ENCODE results near the gene C2CD4A.
A peak's percentile ranks its signal among the peaks of the same experiment; 100 is the strongest.

Gene C2CD4A

DNA sequence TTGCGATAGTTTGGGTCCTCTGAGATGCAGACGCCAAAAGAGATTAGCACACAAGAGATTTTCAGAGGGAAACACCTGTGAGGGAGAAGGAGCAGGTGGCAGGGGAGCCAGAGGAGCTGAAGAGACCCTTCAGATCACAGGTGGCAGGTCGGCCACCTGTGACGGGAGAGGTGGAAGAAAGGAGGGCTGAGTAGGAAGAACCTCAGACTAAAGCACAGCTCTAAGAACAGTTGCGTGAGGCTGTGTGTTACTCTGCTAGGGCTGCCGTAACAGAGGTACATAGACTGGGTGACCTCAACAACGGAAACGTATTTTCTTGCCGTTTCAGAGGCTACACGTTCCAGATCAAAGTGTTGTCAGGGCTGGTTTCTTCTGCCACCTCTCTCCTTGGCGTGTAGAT, 38.5 kb downstream of the C2CD4A start:
- Mint-ChIP-seq H3K36me3 (peaks cover 3% of the 10 kb centered on the region), H3K27ac (no peak overlapping the region), H3K9me3 (no peaks in the 10 kb centered on the region), H3K4me1 (peaks cover 6% of the 10 kb centered on the region), H3K4me3 (no peak overlapping the region)
- ATAC-seq: no peak
- DNase-seq (ENCODE audit: low spot score in 2 of 2): peak in 1 of 2 donors; percentile 8

DNA sequence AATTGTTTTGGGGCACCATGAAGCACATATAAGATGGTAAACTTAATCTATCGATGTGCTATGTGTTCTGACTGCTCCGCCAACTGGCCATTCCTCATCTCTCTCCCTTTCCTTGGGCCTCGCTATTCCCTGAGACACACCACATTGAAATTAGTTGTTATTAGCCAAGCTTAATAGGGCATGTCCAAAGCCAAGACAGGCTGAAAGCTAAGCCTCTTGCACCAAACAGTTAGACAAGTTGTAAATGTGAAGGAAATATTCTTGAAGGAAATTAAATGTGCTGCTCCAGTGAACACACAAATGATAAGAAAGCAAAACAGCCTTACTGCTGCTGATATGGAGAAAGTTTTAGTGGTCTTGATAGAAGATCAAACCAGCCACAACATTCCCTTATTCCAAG, 39.3 kb downstream of the C2CD4A start:
- no peak for DNase-seq (ENCODE audit: low spot score in 2 of 2)
- ATAC-seq: no peak

DNA sequence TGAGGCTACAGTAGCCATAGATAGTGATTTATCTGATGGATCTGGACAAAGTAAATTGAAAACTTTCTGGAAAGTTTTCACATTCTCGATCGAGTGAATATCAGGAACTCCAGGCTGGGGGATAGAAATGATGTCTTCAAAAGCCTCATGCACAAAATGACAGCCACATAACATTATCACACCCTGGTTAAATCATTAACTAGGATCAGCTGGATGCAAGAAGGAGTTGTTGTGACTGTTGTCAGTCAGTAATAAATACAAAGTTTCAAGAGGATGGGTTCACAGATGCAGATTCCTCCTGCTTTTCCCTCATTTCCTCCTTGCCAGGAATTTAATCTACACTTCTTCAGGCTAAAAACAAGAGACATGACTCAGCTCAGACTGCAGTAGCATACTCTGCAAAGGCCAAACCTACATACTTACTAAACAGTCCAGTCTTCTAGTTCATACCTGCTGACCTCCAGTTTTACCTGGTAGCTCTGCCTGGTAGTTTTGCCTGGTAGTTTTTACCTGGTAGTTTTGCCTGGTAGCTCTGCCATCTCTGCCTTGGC, 40.9 kb downstream of the C2CD4A start:
- DNase-seq (ENCODE audit: low spot score in 2 of 2): peak in 1 of 2 donors; percentile 20
- no peak overlapping the region for H3K27ac Mint-ChIP-seq
- H3K4me1 Mint-ChIP-seq: peaks cover 26% of the 10 kb centered on the region

More for the DNA sequence above, 39.3 kb downstream of the C2CD4A start:
- H3K27ac Mint-ChIP-seq: no peak overlapping the region
- H3K9me3 Mint-ChIP-seq: no peaks in the 10 kb centered on the region
- H3K36me3 Mint-ChIP-seq: peaks cover 8% of the 10 kb centered on the region
- no peak overlapping the region for H3K4me3 Mint-ChIP-seq
- H3K4me1 Mint-ChIP-seq: peaks cover 14% of the 10 kb centered on the region

DNA sequence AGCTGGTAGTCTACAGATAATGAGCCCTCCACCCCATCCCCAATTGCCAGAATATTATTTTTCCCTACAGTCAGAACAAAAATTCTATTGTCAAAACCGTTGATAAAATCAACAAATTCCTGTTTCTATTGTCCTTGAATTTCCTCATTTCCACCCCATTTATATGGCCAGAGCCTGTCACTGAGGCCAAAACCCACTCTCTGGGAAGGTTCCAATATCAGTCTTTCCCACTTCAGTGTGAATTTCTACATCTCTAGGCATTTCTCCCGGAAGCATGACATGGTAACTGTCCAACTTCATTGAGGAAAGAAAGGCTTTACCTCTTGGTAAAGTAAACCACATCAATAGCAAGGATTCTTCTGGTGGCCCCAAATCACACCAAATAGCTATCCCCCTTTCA, 41.6 kb downstream of the C2CD4A start:
- Mint-ChIP-seq H3K4me1 (peaks cover 34% of the 10 kb centered on the region), H3K9me3 (no peaks in the 10 kb centered on the region), H3K4me3 (no peak overlapping the region), H3K36me3 (peaks cover 8% of the 10 kb centered on the region), H3K27ac (no peak overlapping the region)
- DNase-seq (ENCODE audit: low spot score in 2 of 2) (peak in 1 of 2 donors; percentile 15), ATAC-seq (no peak)

More for the DNA sequence above, 40.9 kb downstream of the C2CD4A start:
- H3K4me3 Mint-ChIP-seq: no peak overlapping the region
- no peaks in the 10 kb centered on the region for H3K9me3 Mint-ChIP-seq
- ATAC-seq: no peak
- peaks cover 8% of the 10 kb centered on the region for H3K36me3 Mint-ChIP-seq

DNA sequence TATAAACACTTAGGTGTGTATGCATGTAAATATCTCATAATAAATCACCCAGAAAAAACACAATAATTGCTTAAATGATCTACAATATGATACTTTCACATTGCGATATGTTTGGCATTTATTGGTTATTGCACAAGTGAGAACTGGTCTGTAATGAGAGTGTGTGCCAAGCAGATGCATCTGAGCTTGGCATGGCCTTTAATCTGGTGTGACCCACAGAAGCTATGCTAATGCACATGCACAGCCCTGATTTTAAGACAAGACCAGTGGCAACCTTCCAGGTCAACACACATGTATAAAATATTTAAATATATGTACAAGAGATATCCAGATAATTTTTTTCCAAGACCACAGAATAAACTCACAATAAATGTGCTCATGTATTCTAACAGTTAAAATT, 42.7 kb downstream of the C2CD4A start:
- no peaks in the 10 kb centered on the region for H3K9me3 Mint-ChIP-seq
- peaks cover 36% of the 10 kb centered on the region for H3K4me1 Mint-ChIP-seq
- ATAC-seq (no peak), DNase-seq (ENCODE audit: low spot score in 2 of 2) (peak in 1 of 2 donors; percentile 7)
- peaks cover 8% of the 10 kb centered on the region for H3K36me3 Mint-ChIP-seq
- H3K4me3 Mint-ChIP-seq: no peak overlapping the region
- H3K27ac Mint-ChIP-seq: peak overlapping the region; percentile 93

DNA sequence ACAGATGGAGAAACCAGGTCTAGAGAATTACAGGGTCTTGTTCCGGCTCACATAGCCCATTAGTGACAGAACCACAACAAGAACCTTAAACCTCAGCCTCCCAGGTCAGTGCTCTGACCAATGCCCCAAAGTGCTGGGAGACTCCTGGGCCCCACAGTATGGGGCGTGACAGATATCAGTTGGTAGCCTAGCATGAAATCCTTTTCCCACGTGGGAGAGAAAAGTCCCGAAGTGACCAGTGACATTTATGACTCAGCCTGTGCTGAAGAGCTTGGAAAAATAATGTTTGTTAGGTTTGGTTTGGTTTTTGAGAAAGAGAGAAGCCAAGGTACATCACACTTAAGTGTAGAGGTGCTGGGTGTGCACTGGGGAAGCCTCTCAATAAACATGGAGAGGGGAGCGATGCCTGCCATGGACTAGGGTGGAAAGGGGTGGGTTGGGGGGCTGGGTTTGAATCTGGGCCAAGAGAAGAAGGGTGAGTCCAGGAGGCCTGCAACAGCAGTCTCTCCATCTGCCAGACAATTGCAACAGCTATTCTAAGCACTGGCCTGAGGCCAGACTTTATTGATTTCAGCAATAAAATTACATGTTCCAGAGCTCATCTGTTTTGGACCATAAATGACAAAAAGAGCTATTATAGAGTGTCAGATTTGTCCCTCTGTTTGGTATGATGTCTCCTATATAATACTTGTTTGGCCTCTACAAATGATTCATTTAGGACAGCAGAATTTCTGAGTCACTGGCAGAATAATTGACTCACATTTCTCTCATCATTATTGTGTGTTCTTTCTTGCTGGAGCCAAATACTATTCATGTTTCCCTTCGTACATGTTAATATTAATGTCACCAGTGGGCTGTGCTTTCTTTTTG, 43.4 kb downstream of the C2CD4A start:
- H3K4me3 Mint-ChIP-seq: peak overlapping the region; percentile 44
- peak; percentile 94 for ATAC-seq

DNA sequence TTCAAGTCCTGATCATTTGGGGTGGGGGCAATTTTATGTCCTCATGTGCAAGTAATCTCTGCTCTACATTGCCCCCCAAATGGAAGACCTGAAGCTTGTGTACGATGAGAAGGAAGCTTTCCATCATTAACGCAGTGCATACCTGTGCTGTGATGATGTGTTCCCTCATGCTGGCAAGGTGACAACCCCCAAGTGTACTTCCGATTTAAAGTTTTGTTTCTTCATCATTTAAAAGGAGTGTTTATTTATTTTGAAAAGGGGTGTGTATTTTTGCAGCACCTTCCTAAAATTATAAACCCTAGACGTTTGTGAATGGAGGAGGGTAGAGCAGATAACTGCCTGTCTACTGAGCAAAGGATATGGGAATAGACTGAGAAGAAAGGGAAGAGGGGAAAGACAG, 45.3 kb downstream of the C2CD4A start:
- no peak for DNase-seq (ENCODE audit: low spot score in 2 of 2)
- Mint-ChIP-seq H3K4me1 (peaks cover 40% of the 10 kb centered on the region), H3K4me3 (no peak overlapping the region), H3K9me3 (no peaks in the 10 kb centered on the region), H3K36me3 (peaks cover 8% of the 10 kb centered on the region), H3K27ac (no peak overlapping the region)
- ATAC-seq: no peak

More for the DNA sequence above, 43.4 kb downstream of the C2CD4A start:
- Mint-ChIP-seq H3K36me3 (peaks cover 8% of the 10 kb centered on the region), H3K9me3 (no peaks in the 10 kb centered on the region), H3K27ac (peak overlapping the region; percentile 93), H3K4me1 (peaks cover 36% of the 10 kb centered on the region)
- peak in 1 of 2 donors; percentile 25 for DNase-seq (ENCODE audit: low spot score in 2 of 2)

DNA sequence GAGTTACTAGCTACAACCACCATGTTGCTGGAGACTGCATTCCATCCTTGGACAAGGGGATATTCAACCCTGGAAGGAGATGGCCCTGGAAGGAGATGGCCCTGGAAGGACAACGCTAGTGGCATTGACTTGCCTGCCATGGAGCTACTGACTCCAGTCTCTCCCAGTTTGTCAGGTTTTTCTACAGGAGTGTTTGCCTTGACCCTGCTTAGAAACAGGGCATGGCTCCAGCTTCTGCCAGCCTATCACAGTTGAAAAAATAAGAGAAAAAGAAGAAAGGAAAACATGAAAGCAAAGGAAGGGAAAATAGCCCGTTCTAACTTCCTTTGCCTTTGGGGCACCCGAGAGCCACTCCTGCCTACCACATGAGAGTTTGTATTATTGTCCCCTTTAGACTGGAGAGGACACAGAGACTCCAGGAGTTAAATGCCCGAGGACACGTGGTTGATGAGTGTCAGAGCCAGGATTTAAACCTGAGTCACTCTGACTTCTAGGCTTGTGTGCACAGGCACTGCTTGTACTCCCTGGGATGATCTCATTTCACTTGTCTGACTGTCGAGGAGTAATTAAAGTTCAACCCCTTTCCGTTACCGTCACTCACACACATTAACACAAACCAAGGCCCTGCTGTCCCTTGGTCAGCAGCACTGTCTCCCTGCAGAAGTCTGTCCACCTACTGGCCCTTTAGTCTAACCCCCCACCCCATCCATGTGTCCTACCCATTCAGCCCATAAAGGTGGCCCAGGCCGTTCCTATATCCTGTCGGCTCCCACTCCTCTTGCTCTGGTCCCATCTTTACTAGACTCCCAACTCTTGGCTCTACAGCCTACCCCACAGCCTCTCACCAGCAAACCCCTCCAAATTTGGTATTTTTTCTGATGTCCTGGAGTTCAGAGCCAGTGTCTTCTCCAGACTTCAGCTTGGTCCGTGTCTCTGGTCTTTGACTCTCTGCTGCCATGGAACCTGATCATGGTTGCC, 46.1 kb downstream of the C2CD4A start:
- Mint-ChIP-seq H3K9me3 (no peaks in the 10 kb centered on the region), H3K27ac (no peak overlapping the region)
- no peak for DNase-seq (ENCODE audit: low spot score in 2 of 2)

DNA sequence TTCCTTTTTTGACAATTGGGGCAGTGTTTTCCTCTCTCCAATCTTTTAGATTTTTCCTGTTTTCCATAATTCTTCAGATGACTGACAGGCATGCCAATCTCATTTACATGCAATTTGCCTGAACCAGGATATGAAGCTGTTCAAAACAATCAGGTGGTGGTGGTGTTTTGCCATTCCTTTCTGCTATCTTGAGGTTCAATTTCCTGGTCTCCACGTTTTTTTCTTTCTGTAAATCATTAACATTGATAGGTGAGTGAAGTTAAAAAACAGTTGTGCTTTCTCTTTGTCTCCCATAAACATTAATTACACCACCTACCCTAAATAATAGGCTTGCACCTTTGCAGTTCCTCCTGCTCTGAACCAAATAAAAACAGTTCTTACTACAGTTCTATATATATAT, 49.1 kb downstream of the C2CD4A start:
- no peak overlapping the region for H3K27ac Mint-ChIP-seq
- DNase-seq (ENCODE audit: low spot score in 2 of 2) (no peak), ATAC-seq (no peak)
- peaks cover 6% of the 10 kb centered on the region for H3K36me3 Mint-ChIP-seq
- no peaks in the 10 kb centered on the region for H3K9me3 Mint-ChIP-seq
- peaks cover 54% of the 10 kb centered on the region for H3K4me1 Mint-ChIP-seq
- H3K4me3 Mint-ChIP-seq: no peak overlapping the region

More for the DNA sequence above, 46.1 kb downstream of the C2CD4A start:
- no peak overlapping the region for H3K4me3 Mint-ChIP-seq
- ATAC-seq: peak; percentile 42
- peaks cover 40% of the 10 kb centered on the region for H3K4me1 Mint-ChIP-seq
- H3K36me3 Mint-ChIP-seq: peaks cover 8% of the 10 kb centered on the region

DNA sequence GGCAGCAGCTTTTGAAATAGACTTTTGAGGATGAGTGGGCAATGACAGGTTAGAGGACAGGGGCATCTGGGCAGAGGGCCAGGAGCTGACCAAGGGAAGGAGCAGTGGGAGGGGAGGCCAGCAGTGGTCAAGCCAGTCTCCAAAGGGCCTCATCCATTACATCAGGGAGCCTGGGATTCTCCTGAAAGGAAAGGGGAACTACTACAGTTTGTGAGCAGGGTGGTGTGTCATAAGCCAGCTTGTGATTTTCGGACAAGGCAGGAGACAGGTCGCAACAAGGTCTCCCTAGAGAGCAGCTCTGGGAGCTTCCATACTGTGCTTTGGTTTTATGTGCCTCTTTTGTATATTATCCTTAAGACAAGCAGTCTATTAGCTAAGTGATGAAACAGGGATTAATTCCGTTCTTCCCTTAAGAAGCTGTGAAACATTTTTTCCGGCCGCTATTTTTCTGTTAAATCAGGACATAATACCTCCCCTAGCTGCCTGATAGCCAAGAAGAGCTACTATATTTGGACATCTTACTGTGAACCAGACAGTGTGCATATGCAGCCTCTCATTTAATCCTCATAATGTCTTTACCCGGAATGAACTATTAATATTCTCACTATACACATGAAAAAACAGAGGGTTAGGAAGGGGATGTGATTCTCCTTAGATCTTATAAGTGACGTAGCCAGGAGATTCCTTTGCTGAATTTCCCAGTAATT, 51.9 kb downstream of the C2CD4A start:
- peaks cover 47% of the 10 kb centered on the region for H3K4me1 Mint-ChIP-seq
- H3K4me3 Mint-ChIP-seq: peak overlapping the region; percentile 58
- no peak for ATAC-seq
- no peaks in the 10 kb centered on the region for H3K9me3 Mint-ChIP-seq
- no peak for DNase-seq (ENCODE audit: low spot score in 2 of 2)
- H3K27ac Mint-ChIP-seq: peak overlapping the region; percentile 95
- H3K36me3 Mint-ChIP-seq: peaks cover 6% of the 10 kb centered on the region

DNA sequence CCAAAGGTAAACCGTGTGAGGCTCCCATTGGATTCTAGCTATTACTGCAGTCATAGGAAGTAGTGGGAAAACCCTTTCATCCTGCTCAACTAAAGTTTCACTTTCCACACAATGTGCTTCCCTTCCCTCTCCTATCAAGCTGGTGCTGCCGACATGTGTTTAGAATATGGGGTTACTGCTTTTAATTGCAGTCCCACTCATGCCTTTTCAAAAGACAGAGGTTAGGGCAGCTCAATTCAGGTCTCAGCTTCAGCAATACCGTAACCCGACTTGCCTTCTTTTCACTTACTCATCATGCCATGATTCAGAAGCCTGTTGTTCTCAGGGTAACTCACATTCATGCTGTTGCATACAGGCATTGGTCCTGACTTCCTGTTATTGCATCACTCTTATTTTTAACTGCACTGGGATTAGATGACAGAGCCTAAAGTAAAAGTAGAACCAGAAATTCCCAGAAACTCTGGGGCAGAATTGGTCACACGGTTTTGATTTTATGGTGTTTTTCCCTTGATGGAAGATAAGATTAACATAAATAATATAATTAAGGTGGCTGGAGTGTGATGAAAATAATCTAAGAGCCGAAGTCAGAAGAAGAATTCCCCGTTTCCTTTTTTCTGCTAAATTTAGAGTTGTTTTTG, 52.6 kb downstream of the C2CD4A start:
- peak; percentile 95 for ATAC-seq
- H3K4me1 Mint-ChIP-seq: peaks cover 50% of the 10 kb centered on the region
- DNase-seq (ENCODE audit: low spot score in 2 of 2): no peak
- H3K9me3 Mint-ChIP-seq: no peaks in the 10 kb centered on the region
- H3K27ac Mint-ChIP-seq: peak overlapping the region; percentile 95
- H3K4me3 Mint-ChIP-seq: peak overlapping the region; percentile 58
- peaks cover 6% of the 10 kb centered on the region for H3K36me3 Mint-ChIP-seq

DNA sequence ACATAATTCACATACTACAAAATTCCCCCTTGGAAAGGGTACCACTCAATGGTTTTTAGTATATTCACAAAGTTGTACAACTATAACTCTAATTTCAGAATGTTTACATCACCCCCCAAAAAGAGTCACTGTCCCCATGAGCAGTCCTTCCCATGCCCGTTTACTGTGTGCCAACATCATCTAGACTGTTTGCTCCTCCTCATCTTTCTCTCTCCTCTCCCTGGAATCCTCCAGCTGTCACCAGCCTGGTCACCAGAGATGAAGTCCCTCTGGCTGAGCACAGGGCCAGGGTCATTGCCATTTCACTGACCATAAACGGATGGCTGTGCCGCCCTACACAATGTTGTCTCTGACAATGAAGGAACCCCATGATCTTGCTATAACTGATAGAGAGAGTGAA, 53.1 kb downstream of the C2CD4A start:
- peaks cover 55% of the 10 kb centered on the region for H3K4me1 Mint-ChIP-seq
- DNase-seq (ENCODE audit: low spot score in 2 of 2) (no peak), ATAC-seq (no peak)
- H3K36me3 Mint-ChIP-seq: peaks cover 6% of the 10 kb centered on the region
- H3K4me3 Mint-ChIP-seq: peak overlapping the region; percentile 58
- H3K9me3 Mint-ChIP-seq: no peaks in the 10 kb centered on the region
- peak overlapping the region; percentile 95 for H3K27ac Mint-ChIP-seq

All from stimulated activated effector memory CD8-positive, alpha-beta T cell treated with anti-CD3 and anti-CD28 coated beads, Interleukin-12 subunit alpha, Interleukin-12 subunit beta, amount 100 ng/mL, for 72 hours (primary cell).